Measurements from ENCODE around the gene BIN1.

Gene BIN1, protein sequence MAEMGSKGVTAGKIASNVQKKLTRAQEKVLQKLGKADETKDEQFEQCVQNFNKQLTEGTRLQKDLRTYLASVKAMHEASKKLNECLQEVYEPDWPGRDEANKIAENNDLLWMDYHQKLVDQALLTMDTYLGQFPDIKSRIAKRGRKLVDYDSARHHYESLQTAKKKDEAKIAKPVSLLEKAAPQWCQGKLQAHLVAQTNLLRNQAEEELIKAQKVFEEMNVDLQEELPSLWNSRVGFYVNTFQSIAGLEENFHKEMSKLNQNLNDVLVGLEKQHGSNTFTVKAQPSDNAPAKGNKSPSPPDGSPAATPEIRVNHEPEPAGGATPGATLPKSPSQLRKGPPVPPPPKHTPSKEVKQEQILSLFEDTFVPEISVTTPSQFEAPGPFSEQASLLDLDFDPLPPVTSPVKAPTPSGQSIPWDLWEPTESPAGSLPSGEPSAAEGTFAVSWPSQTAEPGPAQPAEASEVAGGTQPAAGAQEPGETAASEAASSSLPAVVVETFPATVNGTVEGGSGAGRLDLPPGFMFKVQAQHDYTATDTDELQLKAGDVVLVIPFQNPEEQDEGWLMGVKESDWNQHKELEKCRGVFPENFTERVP

DNA sequence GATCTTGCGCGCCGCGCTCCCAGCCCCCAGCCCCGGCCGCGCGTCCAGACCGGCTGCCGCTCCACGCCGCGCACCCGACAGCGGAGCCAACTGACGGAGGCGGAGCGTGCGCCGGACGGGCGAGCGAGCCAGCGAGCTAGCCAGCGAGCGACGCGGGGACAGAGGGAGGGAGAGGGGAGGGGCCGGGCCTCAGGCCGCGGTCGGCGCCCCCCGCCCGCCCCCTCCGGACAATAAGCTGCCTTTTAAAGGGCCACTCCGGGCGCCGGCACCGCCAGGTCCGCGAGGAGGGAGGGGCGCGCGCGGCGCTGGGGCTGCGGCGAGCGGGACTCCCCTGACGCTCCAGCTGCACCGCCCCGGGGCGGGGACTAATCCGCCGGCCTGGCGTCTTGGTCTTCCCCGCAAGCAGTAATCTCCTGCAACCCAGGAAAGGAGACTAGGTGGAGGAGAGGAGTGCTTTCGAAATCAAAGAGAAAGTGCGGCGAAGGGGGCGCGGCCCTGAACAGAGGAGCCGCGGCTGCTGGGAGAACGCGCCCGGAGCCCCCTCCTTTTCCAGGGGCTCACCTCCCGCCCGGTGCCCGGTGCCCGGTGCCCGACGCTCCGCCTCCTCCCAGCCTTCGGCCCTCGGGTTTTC lies at the start of gene BIN1:
BIN1 (minus strand) TSS at position 164 of the 631 bp plus-strand sequence. CDS start 211 bp downstream, outside the sequence.
- DNase-seq = peak; percentile 88

DNA sequence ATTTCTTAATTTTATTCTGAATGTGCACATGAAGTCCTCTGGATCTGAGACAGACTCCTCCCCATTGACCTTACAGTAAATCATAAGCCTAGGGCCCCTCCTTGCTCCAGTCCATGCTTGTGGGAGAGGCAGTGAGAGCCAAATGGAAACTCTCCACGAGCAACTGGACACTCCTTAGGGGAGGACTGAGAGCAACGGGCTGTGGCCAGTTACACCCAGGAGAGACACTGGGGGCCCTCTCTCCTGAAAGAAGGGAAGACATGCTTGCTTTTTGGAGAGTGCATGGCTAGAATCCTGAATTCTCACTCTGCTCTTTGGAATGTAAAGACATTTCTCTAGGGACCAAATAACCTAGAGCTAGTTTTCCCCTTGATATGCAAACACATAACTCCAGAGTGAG lies 49.0 kb upstream of the BIN1 start:
- no peak for DNase-seq

DNA sequence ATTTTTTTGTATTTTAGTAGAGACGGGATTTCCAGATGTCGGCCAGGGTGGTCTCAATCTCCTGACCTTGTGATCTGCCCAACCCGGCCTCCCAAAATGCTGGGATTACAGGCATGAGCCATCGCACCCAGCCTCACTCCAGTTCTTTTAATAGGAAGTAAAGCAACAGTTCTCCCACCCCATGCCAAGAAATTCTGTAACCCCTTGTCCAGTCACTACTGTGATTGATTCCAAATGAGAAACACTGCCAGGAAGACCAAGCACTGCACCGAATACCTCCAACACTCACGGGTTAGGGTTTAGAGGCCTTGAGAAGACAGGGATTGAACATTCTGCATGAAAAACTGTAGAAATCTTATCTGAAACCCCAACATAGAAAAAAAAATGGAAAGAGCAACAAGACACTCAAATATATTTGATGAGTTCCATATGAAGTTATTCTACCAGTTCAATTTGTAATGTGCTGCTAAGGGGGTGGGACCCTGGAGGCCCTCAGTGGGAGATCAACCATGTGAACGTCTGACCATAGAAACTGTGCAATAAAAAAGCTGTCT lies 48.2 kb upstream of the BIN1 start:
- no peak for DNase-seq

DNA sequence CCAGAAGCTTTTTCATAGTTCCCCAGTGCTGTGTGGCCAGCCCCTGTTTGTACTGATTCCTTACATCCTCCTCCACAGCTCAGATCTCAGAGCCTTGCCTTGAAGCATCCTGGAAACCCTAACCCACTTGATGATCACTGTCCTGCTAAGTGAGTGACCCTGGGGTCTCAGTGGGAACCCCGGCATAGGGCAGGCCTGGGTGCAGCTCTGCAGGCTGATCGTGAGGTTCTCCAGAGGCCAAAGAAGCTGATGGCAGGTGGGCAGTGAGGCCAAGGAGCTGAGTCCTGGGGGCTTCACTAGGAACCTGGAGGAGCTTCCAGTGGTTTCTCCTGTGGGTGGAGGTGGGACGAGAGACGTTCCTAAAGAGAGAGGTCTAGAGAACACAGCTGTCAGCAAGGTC lies 47.4 kb upstream of the BIN1 start:
- no peak for DNase-seq

DNA sequence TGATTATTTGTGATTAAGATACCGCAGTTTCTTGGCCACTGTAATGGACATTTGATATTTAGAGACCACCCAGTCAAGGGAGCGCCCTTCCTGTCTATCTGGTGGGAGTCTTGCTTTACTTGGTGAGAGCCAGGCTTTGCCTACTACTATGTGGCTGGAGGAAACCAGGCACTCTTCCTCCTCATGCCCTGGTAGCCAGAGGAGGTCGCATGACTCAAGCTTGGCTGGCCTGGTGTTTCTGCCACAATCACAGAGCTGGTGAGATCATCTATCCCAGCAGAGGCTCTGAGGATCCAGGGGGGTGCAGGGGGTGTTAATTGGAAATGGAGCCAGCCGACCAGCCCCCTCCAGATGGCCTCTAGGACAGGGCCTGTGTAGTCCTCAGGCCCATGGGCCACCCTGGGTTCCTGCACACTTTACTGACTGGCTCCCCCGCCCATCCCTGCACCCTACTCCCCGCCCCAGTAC lies 46.8 kb upstream of the BIN1 start:
- DNase-seq = no peak

DNA sequence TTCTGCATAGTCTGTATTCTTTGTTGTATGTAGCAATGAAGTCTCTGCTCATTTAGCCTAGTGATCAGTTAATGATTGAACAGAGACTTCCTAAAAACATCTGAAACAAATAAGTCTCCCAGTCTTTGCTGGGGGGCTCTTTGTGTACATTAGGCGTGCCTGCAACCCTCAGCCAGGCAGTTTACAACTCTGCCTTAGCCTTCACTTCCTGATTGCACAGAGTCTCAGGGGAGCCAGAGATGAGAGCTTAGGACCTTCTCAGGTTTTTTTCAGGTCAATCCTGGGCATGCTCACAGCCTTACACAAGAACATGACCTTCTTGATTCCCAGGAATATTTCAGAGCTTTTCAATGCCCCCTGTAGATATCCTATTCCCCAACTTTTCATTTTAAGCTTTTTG lies 44.0 kb upstream of the BIN1 start:
- no peak for DNase-seq

DNA sequence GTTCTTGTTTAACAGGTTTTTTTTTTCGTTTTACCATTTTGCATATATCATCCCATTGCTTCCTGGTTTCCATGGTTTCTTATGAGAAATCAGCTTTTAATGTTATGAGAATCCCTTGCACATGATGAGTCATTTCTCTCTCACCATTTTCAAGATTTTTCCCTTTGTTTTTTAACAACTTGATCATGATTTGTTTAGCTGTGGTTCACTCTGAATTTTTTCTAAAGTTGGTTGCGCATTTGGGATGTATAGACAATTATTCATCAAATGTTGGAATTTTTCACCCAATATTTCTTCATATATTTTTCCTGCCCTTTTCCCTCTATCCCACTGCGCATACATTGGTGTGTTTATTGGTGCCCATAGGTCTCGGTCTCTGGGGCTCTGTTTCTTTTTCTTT lies 42.4 kb upstream of the BIN1 start:
- DNase-seq = no peak

DNA sequence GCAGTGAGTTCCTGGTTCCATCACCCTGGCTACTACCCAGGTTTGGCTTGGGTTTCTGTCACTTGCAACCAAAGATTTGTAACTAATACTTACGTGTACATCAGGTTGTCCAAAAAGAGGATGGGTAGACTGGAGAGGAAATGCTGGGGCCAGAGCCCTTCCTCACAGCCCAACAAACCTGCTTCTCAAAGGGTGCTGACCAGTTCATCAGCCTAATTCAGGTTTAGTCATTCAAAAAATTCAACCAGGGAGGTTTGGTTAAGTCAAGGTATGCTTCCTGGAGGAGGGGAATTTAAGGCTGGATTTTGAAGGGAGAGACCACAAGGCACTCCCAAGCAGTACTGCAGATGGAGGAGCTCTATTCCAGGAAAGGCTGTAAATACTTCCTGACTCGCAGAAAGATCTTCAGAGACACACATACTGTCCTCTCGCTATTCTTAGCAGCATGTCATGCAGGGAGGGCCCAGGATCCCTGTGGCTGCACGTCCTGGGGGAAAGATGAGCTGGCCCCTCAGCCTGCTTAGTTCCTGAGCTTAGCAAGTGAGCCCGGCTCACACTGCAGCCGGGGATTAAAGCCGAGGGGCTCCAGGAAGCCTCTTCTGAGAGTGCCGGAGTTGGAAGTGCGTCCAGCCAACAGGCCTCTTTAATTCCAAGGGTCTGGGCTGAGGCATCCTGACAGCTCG lies 40.0 kb upstream of the BIN1 start:
- DNase-seq = no peak

DNA sequence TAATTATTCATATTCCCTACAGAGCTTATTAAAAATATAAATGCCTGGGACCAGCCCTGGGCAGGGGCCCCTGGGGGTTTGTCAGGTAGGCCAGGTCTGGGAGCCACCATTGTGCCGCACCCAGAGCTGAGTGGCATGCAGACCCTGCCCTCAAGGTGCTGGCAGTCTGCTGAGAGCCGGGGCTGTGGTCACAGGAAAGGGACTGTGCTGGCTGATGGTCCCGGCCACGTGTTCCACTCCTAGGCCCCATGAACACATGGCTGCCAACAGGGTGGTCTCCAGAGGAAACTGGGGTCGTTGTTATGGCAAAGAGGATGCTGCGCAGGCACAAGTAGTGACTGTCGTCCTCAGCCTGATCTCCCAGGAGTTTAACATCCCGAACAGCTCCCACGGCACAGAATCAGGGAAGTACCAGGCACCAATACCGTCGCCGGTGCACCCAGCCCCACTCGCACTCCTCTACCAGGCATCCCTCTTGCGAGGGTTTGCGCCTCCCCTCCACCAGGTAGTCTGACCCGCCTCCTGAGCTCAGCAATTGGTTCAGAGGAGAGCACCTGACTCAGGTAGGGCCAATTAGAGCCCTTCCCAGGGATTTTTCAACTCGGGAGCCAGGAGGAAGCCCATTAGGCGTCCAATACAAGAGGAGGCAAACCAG lies 39.2 kb upstream of the BIN1 start:
- DNase-seq = no peak

DNA sequence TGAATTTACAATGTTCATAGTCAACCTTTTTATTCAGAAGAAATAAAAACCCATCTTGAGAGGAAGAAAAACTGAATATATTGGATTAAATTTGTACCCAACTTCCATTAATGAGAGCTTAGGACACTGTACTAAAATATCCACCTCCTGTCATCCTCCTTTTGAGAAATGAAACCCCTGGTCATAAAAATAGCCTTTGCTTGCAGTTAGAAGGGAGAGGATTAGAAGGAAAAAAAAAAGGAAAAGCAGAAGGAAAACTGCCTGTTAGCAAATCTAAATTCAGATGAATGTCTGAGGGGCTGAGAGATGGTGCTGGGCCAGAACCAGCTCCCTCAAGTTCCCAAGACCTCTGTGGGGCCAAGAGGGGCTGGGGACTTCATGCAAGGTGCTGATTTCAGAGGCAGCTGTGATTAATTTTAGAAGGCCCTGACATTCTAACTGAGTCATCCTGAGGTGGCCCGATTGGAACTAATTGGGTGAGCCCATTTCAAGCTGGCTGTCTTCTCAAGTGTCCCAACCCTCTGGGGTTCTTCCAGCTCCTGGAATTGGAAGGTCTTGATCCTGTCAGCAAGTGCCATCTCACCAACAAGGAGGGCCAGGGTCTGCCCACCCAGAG lies 38.4 kb upstream of the BIN1 start:
- no peak for DNase-seq

DNA sequence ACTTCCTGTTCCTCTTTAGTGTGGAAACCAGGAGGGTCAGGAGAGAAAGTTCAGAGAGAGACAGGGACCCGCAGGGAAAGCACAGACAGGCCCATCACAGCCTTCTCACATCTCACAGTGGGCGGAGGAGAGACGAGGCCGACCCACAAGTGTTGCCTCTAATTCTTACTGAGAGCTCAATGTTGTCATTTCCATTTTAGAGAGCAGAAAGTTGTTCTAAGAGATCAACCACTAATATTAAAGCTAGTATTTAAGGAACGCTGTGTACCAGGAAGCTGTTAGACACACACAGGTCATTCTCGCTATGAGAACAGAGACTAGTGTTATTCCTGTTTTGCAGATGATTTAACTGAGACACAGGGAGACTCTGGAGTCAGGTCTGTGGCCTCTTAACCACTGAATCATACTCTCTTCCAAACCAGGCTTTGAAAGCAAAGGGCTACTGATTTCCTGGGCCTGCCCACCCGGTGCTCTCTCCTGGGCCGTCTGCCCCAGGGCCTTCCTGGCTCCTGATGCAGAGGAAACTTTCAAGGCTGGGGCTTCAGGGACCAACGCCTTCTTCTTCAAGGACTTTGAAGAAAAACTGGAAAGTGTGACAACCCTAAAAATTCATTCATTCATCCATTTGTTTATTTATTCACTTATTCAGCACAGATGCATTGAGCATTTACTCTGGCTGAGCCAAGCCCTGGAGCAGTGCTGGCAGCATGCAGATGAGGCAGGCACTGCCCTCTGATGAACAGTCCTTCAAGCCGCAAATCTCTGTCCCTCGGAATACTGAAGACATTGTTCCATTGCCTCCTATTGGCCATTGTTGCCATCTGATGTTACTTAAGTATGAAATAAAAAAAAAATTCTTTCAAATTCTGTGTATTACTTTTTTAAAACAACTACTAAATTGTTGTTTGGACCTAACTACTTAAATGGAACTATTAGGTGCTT lies 37.2 kb upstream of the BIN1 start:
- DNase-seq = no peak

DNA sequence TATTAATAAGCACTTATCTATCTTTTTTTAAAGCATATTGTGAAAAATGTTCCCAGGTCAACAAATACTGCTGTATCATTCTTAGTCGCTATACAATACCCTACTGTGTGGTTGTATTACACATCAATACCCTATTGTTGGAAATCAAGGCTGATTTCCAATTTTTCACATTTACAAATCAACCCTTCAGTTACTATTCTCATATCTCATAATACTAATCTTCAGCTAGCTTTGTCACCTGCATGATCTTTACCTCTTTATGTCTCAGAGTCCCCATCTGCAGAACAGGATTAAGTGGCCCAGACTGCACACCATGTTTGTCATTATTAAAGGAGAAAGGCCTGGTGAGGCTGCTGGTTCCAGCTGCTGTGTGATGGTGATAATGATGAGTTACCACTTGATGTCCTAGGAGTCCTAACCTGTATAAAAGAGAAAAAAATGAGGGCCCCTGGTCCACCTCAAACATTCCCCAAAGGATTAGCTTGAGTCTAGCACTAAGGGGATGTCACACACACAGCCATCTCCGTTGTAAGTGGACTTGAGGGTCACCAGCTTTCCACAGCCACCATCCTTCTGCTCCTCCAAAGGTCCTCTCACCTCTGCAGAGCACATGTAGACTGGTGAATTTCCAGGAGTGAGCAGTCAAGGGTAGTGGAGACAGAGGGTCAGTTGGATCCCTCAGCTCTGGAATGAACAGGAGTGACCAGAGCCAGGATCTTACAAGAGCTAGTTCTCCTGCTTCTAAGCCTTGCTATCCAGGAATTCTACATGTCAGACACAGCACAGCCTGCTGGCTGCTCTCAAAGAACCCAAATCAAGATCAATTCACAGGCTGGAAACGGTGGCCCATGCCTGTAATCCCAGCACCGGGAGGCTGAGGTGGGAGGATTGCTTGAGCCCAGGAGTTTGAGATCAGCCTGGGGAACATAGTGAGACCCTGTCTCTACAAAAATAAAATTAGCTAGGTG lies 36.0 kb upstream of the BIN1 start:
- no peak for DNase-seq

DNA sequence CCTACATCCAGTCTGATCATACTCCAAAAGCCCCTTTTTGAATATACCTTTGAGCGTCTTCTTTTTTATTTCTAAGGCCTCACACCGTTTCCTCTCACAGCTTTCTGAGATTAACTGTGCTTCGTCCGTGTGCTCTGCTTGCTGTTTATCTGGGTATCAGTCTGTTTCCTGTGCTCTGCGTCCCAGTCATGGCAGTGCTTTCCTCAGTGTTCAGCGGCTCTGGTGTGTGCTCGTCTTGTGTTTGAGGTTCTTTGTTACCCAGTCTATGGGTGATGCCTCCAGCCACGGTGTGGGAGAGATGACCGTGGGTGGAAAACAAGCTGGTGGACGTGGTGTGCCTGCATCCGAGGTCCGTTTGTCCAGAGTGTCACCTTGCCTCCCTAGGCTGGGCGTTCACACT lies 33.6 kb upstream of the BIN1 start:
- no peak for DNase-seq

DNA sequence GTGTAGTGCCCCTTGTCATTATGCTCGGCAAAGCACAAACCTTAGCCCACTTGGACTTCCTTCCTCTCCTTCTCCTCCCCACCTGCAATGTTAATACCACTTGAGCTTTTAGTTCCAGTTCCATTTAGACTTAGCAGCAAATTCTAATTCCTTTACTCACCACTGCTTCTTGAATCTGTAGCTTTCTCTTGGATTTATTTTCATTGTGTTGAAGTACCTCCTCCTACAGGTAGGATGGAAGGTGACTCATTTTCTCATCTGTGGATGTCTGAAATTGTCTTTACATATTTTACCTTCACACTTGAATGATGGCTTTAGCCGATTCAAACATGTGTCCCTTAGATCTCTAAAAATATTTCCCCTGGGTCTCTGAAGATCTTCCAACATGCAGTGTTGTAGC lies 32.8 kb upstream of the BIN1 start:
- DNase-seq = no peak

DNA sequence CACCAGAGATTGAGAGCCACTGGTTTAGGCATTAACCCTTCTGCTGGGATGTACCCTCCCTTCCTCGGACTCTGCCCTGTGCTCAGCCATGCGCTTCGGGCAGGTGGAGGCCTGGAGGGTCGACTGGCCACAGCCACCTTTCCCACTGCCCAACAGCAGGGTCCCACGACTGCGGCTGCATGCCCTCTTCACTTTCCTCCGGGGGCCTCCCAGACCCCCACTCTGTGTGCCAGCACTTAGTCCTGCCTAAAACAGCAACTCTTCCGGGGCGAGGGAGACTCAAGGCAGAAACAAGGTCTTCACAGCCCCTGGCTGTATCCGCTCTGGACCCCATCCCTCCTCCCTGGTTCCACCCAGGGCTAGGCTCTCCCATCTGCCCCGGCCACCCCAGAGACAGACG lies 31.3 kb upstream of the BIN1 start:
- no peak for DNase-seq

DNA sequence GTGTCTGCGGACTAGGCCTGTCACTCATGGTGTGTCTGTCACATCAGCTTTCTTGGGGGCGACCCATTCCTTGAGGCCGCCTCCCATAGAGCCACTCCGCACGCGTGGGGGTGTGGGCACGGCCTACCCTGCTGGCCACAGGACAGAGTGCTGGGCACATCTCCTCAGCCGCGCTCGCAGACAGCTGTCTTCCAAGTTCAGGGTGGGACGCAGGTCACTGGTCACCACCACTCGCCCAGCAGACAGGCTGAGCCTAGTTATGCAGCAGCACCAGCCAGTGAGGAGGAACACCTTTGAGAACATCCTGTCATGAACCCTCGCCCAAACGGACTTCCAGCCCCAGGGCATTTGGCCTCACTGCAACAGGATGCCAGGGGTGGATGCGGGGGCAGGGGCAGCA lies 30.8 kb upstream of the BIN1 start:
- DNase-seq = no peak

DNA sequence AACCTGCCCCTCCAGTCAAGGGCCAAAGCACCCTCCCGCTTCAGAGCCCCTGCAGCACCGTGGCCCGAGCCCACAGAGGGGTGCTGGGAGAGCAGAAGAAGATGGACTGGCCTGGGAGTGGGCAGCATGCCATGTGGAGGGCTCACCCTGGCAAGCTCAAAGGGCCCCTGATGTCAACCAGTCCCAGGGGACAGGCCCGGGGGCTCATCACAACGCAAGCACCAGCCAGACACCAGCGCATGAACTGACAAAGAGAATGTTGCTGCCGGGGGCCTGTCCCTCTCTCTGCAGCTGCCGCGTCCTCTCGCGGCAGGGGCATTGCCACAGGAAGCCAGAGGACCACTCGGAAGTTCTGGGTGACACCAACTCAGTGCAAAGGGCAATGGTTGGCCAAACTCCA lies 30.3 kb upstream of the BIN1 start:
- DNase-seq = no peak

DNA sequence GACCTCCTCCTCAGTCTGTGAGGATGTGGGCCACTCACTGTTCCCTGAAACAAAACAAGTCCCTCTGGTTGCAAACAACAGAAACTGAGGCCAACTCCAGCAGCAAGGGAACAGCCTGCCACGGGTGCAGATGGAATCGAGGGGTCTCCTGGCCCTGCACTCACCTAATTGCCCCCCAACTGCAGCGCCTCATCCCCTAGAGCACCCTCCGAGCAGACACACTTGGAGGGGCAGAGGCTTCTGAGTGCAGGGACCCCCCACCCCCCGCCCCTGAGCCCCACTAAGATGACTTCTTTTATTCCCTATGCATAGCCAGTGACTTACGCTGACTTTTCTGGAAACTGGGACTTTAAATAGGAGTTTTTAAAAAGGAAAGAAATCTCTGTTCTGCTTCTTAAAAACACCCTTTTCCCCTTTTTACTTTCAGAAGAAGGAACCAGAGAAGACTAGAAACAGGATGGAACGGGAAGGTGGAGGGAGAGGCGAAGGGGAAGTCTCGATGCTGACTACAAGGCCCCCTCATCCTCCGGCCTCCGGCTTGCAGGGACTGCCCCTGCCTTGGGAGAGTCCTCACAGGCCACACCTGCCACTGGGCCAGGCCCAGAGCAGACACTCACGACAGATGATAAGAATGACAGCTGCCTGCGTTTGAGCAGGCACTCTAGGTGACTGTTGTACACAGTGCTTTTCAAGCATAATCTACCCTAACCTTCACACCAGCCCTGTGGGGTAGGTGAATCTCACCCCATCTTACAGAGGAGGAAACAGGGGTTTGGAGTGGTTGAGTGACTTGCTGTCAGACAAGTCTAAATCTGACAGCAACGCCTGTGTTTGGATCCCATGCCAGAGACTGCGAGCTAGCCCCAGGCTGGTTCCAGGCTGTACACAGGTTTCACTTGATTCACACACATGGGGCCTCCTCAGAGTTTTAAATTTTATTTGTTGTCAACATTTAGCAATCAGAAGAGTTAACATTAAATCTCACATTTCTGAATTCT lies 28.2 kb upstream of the BIN1 start:
- DNase-seq = no peak

DNA sequence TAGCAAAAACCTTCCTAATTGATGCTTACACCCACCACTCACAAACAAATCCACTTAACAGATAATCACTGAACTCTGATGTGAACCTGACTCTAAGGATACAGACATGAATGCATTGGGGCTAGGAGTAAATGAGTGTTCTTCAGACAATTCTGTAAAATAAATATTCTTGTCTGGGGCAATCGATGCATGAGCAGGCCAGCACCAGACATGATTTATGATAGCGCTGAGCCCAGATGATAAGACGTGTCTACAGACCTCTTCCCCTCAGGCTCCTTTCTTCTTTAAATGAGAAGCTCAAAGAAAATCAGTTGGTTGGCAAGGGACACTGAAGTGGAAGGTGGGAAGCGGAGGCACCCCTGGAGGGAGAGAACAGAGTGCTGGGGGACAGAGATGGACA lies 27.3 kb upstream of the BIN1 start:
- no peak for DNase-seq
